ENCODE results near the gene MBNL2.

The MBNL2 gene

DNA sequence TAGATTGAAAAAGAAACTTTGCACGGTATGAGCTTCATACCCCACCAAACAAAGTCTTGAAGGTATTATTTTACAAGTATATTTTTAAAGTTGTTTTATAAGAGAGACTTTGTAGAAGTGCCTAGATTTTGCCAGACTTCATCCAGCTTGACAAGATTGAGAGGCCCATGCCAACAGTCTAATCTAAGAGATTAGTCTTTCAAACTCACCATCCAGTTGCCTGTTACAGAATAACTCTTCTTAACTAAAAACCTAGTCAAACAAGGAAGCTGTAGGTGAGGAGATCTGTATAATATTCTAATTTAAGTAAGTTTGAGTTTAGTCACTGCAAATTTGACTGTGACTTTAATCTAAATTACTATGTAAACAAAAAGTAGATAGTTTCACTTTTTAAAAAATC, 169.9 kb downstream of the MBNL2 start:
- H3K4me3 ChIP-seq (ENCODE audit: low read length): no peak overlapping the region
- TF ChIP-seq, protein P1, sequence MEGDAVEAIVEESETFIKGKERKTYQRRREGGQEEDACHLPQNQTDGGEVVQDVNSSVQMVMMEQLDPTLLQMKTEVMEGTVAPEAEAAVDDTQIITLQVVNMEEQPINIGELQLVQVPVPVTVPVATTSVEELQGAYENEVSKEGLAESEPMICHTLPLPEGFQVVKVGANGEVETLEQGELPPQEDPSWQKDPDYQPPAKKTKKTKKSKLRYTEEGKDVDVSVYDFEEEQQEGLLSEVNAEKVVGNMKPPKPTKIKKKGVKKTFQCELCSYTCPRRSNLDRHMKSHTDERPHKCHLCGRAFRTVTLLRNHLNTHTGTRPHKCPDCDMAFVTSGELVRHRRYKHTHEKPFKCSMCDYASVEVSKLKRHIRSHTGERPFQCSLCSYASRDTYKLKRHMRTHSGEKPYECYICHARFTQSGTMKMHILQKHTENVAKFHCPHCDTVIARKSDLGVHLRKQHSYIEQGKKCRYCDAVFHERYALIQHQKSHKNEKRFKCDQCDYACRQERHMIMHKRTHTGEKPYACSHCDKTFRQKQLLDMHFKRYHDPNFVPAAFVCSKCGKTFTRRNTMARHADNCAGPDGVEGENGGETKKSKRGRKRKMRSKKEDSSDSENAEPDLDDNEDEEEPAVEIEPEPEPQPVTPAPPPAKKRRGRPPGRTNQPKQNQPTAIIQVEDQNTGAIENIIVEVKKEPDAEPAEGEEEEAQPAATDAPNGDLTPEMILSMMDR (IDR thresholded peaks at IDR 0.05; ENCODE audit: insufficient read depth, low read depth, low read length, missing control alignments): no peak

DNA sequence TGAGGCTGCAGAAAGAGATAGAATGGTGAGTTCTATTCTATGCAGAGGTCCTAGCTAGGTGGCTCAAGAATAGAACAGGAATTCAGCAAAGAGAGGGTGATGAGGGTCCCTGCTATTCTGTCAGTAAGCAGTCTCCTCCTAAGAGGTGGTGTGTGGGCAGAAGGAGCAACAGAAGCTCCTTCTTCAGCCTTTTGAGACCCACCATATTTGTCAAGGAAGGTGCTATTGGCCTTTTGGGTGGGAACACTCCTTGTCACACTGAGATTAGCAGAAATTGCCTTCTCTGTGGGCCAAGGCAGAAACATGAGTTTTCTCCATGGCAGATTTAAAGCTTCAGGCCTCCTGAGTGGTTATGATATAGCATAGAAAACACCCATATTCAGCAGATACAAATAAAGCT, 172.4 kb downstream of the MBNL2 start:
- no peak for DNase-seq (ENCODE audit: low read depth)

More for the DNA sequence above, 169.9 kb downstream of the MBNL2 start:
- no peak for DNase-seq (ENCODE audit: low read depth)

DNA sequence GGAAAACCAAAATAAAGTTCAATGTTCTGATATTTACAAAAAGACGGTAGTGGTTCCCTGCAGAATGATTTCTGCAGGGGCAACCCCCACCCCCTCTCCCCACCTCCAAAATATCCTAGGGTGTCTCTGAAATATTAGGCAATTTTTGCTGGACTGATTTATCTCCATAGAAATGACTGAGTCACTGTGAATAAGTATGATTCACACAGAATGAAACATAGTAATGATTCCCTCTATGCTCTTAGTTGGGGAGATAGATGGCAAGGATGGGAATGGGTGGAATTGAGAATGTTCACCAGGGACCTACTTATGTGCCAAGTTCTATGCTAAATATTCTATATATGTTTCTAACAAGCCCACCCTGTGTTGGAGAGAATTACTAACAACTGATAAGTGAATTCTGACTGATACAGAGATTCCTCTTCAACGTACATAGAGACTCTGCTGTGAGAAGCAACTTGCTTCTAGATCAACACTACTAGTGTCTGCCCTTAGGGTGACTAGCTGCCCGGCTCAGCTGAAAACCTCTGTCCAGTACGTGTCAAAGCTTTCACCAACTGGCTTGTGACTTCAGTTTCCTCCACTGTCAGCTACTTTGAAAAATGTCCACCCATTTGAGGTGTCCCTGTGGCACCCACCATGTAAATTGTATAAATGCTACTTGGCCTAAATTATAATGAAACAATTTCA, 173.5 kb downstream of the MBNL2 start:
- TF ChIP-seq, protein P1 (IDR thresholded peaks at IDR 0.05; ENCODE audit: insufficient read depth, low read depth, low read length, missing control alignments): no peak
- DNase-seq (ENCODE audit: low read depth): peak; percentile 65
- no peak overlapping the region for H3K4me3 ChIP-seq (ENCODE audit: low read length)

More for the DNA sequence above, 172.4 kb downstream of the MBNL2 start:
- no peak overlapping the region for H3K4me3 ChIP-seq (ENCODE audit: low read length)
- TF ChIP-seq, protein P1 (IDR thresholded peaks at IDR 0.05; ENCODE audit: insufficient read depth, low read depth, low read length, missing control alignments): no peak

DNA sequence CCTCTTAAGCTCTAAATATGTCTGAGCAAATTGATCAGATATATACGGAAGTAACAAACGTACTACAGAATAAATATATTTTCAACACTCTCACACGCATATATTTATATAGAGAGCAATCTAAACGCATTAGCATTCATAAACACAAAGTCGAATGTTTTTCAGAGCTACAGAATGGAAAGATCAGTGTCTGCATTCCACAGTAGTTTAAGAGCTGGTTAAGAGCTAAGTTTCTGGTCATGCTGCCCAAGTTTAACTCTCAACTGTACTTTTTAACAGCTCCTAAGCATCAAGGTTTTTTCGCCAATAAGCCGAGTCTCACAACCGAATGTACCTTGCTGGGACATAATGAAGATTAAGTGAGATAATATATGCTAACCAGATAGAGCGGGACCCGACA, 175.1 kb downstream of the MBNL2 start:
- H3K4me3 ChIP-seq (ENCODE audit: low read length): no peak overlapping the region
- no peak for DNase-seq (ENCODE audit: low read depth)
- TF ChIP-seq, protein P1 (IDR thresholded peaks at IDR 0.05; ENCODE audit: insufficient read depth, low read depth, low read length, missing control alignments): no peak

DNA sequence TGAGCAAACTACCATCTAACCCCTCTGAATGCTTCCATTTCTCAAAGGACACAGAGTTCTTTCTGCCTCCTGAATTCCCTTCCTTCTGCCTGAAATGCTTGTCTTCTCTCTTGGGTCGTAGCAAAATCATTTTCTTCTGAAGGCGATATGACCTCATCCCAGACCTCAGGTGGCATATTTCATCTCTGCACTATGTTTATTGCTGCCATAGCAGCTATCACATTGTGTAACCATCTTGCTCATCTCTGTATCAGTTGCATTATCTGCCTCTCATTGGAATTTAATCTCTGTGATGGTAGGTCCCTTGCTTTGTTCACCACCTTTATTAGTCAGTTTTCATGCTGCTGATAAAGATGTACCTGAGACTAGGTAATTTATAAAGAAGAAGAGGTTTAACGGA, 179.3 kb downstream of the MBNL2 start:
- no peak for DNase-seq (ENCODE audit: low read depth)
- TF ChIP-seq, protein P1 (IDR thresholded peaks at IDR 0.05; ENCODE audit: insufficient read depth, low read depth, low read length, missing control alignments): no peak

DNA sequence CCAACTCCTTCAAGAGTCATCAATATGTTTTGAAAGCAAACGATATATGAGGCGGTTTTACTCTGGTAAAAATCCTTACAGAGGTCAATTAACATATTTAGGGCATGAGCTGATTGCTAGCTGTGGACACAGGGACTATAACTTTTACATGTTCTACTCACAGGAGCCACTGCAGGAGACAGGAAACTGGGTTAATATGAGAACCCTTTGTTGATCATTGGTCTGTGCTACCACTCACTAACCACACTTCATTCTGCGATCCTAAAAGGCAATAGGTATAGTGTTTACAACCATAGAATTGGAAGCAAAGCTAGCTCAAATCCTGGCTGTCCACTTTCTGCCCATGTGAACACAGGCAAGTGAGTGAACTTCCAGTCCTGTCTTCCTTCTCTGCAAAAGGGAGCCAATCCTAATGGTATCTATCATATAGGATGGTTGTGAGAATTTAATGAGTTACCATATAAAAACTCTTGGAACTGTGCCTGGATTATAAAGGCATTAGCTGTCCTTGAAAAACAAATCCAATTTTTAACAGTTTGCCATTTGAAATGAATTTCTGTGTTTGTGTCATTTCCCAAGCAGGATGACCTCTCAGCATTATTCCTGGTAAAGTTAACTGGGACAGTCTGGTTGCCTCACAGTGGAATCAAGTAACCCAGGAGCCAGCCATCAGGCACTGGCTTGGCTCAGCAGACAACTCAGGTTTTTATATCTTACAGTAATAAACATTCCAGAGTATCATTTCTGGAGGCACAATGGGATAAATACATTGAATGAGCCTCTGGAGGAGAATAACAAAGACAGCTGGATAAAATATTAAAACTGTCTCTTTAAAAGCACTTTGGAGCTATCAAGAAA, 182.0 kb downstream of the MBNL2 start:
- H3K4me3 ChIP-seq (ENCODE audit: low read length): no peak overlapping the region
- TF ChIP-seq, protein P1 (IDR thresholded peaks at IDR 0.05; ENCODE audit: insufficient read depth, low read depth, low read length, missing control alignments): no peak
- no peak for DNase-seq (ENCODE audit: low read depth)

More for the DNA sequence above, 179.3 kb downstream of the MBNL2 start:
- no peak overlapping the region for H3K4me3 ChIP-seq (ENCODE audit: low read length)
